HCT116 (cell line): ENCODE measurements around the gene CNTN5. TPM values are rescaled to one million over a fixed set of nuclear protein-coding genes. Genes with fewer than 3 reads are reported as not detected.

Experiments
- ATAC-seq: fragments of 200-7000 bp; cut with Tn5 transposase; 2 replicates; pipeline ENCODE4 v1.9.1; 2020; ENCODE audit warnings: mild to moderate bottlenecking, moderate library complexity
- BruUV-seq: library from RNA; stranded (reverse); fragments of 400-500 nt; replicated peaks from 2 replicates; lab custom pipeline; 2021; lab: Mats Ljungman, UMichigan
- CTCF ChIA-PET: fragments of 300-600 bp; sonication (Branson Sonifier 250); formaldehyde crosslinking; loops from one replicate; lab custom pipeline; 2021; ENCODE audit warnings: antibody characterized with exemption; lab: Charles Lee
- POLR2A ChIA-PET: fragments of 300-600, 350-600 bp; sonication (Branson Sonifier 250); formaldehyde crosslinking; loops from one replicate; lab custom pipeline; 2021; ENCODE audit warnings: antibody characterized with exemption; lab: Charles Lee
- RAD21 ChIA-PET, 2 experiments: fragments of 300-600 bp; sonication (Branson Sonifier 250); formaldehyde crosslinking; loops; one replicate each; lab custom pipeline; 2023; ENCODE audit warnings: low total read pairs in 2 of 2; ENCODE audit not compliant: uncharacterized antibody in 2 of 2, unreplicated experiment in 2 of 2, low non-redundant PET in 1 of 2; lab: Charles Lee
- DNase-seq: peaks from one replicate; pipeline ENCODE4 v3.0.0-alpha.2; 2010; ENCODE audit warnings: low read depth, low spot score
- H2AFZ ChIP-seq: fragments of 200-600 bp; shearing (Covaris generic), sonication (generic); 2 replicates; pipeline ENCODE4 v1.6.1; 2017; ENCODE audit warnings: low read depth, mixed run types, mixed read lengths, antibody characterized with exemption, low read length; ENCODE audit not compliant: poor library complexity, severe bottlenecking
- H3K27ac ChIP-seq: 2 replicates; pipeline ENCODE4 v1.5.1; 2012; ENCODE audit warnings: low read depth, low read length
- H3K27me3 ChIP-seq: fragments of 200-600 bp; sonication (generic); 2 replicates; pipeline ENCODE4 v1.6.1; 2016; ENCODE audit warnings: mixed run types, low read length, mixed read lengths; ENCODE audit not compliant: insufficient read depth
- H3K36me3 ChIP-seq, 2 experiments: fragments of 200-500 bp in 1 of 2; fragments of 200-600 bp in 1 of 2; sonication (Bioruptor generic) in 1 of 2; sonication (generic) in 1 of 2; 2 replicates each; pipeline versions ENCODE4 v1.5.1 to v1.6.1; 2014 to 2016; ENCODE audit warnings: low read length in 2 of 2, inconsistent platforms in 1 of 2, mixed read lengths in 1 of 2, mixed run types in 1 of 2; ENCODE audit not compliant: insufficient read depth in 2 of 2, control insufficient read depth in 1 of 2
- H3K4me1 ChIP-seq, 2 experiments: fragments of 200-600 bp in 1 of 2; sonication (generic) in 1 of 2; 2 replicates each; pipeline versions ENCODE4 v1.5.1 to v1.6.1; 2012 to 2017; ENCODE audit warnings: low read length in 2 of 2, inconsistent platforms in 1 of 2, mild to moderate bottlenecking in 1 of 2, mixed read lengths in 1 of 2, mixed run types in 1 of 2, moderate library complexity in 1 of 2; ENCODE audit not compliant: insufficient read depth in 2 of 2, control insufficient read depth in 1 of 2
- H3K4me2 ChIP-seq: fragments of 200-600 bp; sonication (generic); 2 replicates; pipeline ENCODE4 v1.6.1; 2017; ENCODE audit warnings: mixed run types, low read length, mixed read lengths
- H3K4me3 ChIP-seq, 2 experiments: fragments of 200-600 bp in 1 of 2; sonication (generic) in 1 of 2; replicated peaks in 1 of 2; 2 replicates each; pipeline ENCODE4 v1.5.1; 2011 to 2016; ENCODE audit warnings: low read length in 2 of 2, control low read depth in 1 of 2, low read depth in 1 of 2, mild to moderate bottlenecking in 1 of 2, mixed read lengths in 1 of 2, mixed run types in 1 of 2
- H3K79me2 ChIP-seq: fragments of 200-600 bp; sonication (generic); 2 replicates; pipeline ENCODE4 v1.6.1; 2017; ENCODE audit warnings: mild to moderate bottlenecking, mixed run types, low read length, moderate library complexity, mixed read lengths; ENCODE audit not compliant: insufficient read depth
- H3K9ac ChIP-seq: fragments of 200-600 bp; sonication (generic); 2 replicates; pipeline ENCODE4 v1.6.1; 2016; ENCODE audit warnings: low read length, mixed read lengths
- H3K9me2 ChIP-seq: fragments of 200-600 bp; sonication (generic), shearing (Covaris generic); 2 replicates; pipeline ENCODE4 v1.6.1; 2017; ENCODE audit warnings: mixed run types, mild to moderate bottlenecking, moderate library complexity; ENCODE audit not compliant: insufficient read depth
- H3K9me3 ChIP-seq, 2 experiments: fragments of 200-500 bp in 1 of 2; fragments of 200-600 bp in 1 of 2; sonication (Bioruptor generic) in 1 of 2; sonication (generic) in 1 of 2; 2 replicates each; pipeline ENCODE4 v1.6.1; 2014 to 2017; ENCODE audit warnings: low read length in 2 of 2, mixed read lengths in 2 of 2, inconsistent platforms in 1 of 2, low read depth in 1 of 2, mild to moderate bottlenecking in 1 of 2, mixed run types in 1 of 2, moderate library complexity in 1 of 2; ENCODE audit not compliant: control insufficient read depth in 1 of 2, insufficient read depth in 1 of 2
- H4K20me1 ChIP-seq: fragments of 200-600 bp; sonication (generic), shearing (Covaris generic); 2 replicates; pipeline ENCODE4 v1.6.1; 2017; ENCODE audit warnings: mixed run types, mild to moderate bottlenecking, moderate library complexity; ENCODE audit not compliant: insufficient read depth
- CTCF ChIP-seq, 3 experiments: fragments of 200-600 bp in 1 of 3; sonication (generic) in 1 of 3; IDR thresholded peaks in 2 of 3; conservative IDR thresholded peaks in 1 of 3; 2 replicates each; pipeline ENCODE4 v1.5.1; 2012 to 2017; ENCODE audit warnings: low read depth in 2 of 3, low read length in 2 of 3, antibody characterized with exemption in 1 of 3, borderline replicate concordance in 1 of 3, control low read depth in 1 of 3, mild to moderate bottlenecking in 1 of 3, mixed read lengths in 1 of 3, mixed run types in 1 of 3, moderate library complexity in 1 of 3; ENCODE audit not compliant: insufficient read depth in 1 of 3
- FOSL1 ChIP-seq: IDR thresholded peaks from 2 replicates; pipeline ENCODE4 v1.6.1; 2012; ENCODE audit warnings: low read depth
- SIN3A ChIP-seq: IDR thresholded peaks from 2 replicates; pipeline ENCODE4 v1.6.1; 2012; ENCODE audit warnings: low read depth
- SP1 ChIP-seq: IDR thresholded peaks from 2 replicates; pipeline ENCODE4 v1.6.1; 2012; ENCODE audit warnings: low read depth
- YY1 ChIP-seq: IDR thresholded peaks from 2 replicates; pipeline ENCODE4 v1.6.1; 2011; ENCODE audit warnings: low read length, low read depth, moderate library complexity, mild to moderate bottlenecking; ENCODE audit not compliant: insufficient replicate concordance; ENCODE audit errors: extremely low read depth
- ZFX ChIP-seq: fragments of 450-650 bp; IDR thresholded peaks from 2 replicates; pipeline ENCODE4 v1.6.1; 2017
- ZNF274 ChIP-seq: fragments of 200-500 bp; sonication (Bioruptor generic); IDR thresholded peaks from 2 replicates; pipeline ENCODE4 v1.6.1; 2014; ENCODE audit warnings: mild to moderate bottlenecking, low read depth, low read length, inconsistent platforms
- intact Hi-C: fragments of 100-400 bp; cut with micrococcal nuclease; formaldehyde crosslinking; loops from 2 replicates; pipeline ENCODE4 v1.10.0; 2022
- total RNA-seq: library from RNA; stranded (reverse); gene quantifications from one replicate; pipeline ENCODE4 v1.2.1, GENCODE V29; 2021; ENCODE audit not compliant: unreplicated experiment

Gene CNTN5
- total RNA-seq, 1 experiment from 2014 or later: not detected

- no peaks in the 10 kb centered on the region for H4K20me1 ChIP-seq
- no peak overlapping the region for H3K27ac ChIP-seq
- no peak overlapping the region for H3K9ac ChIP-seq
- no peaks in the 10 kb centered on the region for H3K27me3 ChIP-seq
- TF ChIP-seq CTCF (IDR thresholded peaks at IDR 0.05 in 2 of 3, conservative IDR thresholded peaks at IDR 0.05 in 1 of 3; ENCODE audit: borderline replicate concordance in 1 of 3, insufficient read depth in 1 of 3, low read depth in 2 of 3, low read length in 2 of 3) (no peak), ZNF274 (no peak), FOSL1 (no peak), SP1 (no peak)
- BruUV-seq: no TSS peak
- POLR2A ChIA-PET: no interaction called here
- RAD21 ChIA-PET: no interaction called here
- no peak for ATAC-seq
- H3K9me2 ChIP-seq: no peaks in the 10 kb centered on the region
- no peaks in the 10 kb centered on the region for H3K4me1 ChIP-seq
- H3K4me2 ChIP-seq: no peak overlapping the region
- no peak overlapping the region for H3K4me3 ChIP-seq
- intact Hi-C loops: no loop called here
- no peaks in the 10 kb centered on the region for H3K36me3 ChIP-seq
- peaks cover 3 to 17% of the 10 kb centered on the region in 2 experiments; a peak in 2 of 4 replicates for H3K9me3 ChIP-seq
- H3K79me2 ChIP-seq: no peaks in the 10 kb centered on the region
- H2AFZ ChIP-seq: no peak overlapping the region
- CTCF ChIA-PET: no interaction called here
- no peak for DNase-seq
Observed at GRCh38 chr11:100080381-100080780, 1059.6 kb downstream of the CNTN5 start.

GRCh38 chr11:100080821-100081220, 1060.1 kb downstream of the CNTN5 start:
- Histone ChIP-seq H3K4me3 (no peak overlapping the region), H3K4me1 (no peaks in the 10 kb centered on the region), H3K9me3 (peaks cover 5 to 14% of the 10 kb centered on the region in 2 experiments; a peak in 3 of 4 replicates), H3K9ac (no peak overlapping the region), H3K4me2 (no peak overlapping the region), H3K27me3 (no peaks in the 10 kb centered on the region), H3K36me3 (no peaks in the 10 kb centered on the region), H3K79me2 (no peaks in the 10 kb centered on the region), H3K27ac (no peak overlapping the region), H4K20me1 (no peaks in the 10 kb centered on the region), H2AFZ (no peak overlapping the region), H3K9me2 (no peaks in the 10 kb centered on the region)
- DNase-seq (no peak), ATAC-seq (no peak)
- CTCF ChIA-PET: no interaction called here
- POLR2A ChIA-PET: no interaction called here
- BruUV-seq: no TSS peak
- RAD21 ChIA-PET: no interaction called here
- TF ChIP-seq SIN3A: no peak
- no peak for TF ChIP-seq SP1
- TF ChIP-seq ZFX: no peak
- TF ChIP-seq ZNF274: no peak
- TF ChIP-seq YY1: no peak
- intact Hi-C loops: no loop called here
